Heart right ventricle (tissue), 16 donors: ENCODE results near the gene OR5L1. TPM values are rescaled to one million over a fixed set of nuclear protein-coding genes. Genes with fewer than 3 reads are reported as not detected.

Experiments
- ATAC-seq, 8 donors: fragments of 200-7000 bp; cut with Tn5 transposase; one replicate each; pipeline ENCODE4 v1.9.1; 2020; ENCODE audit warnings: mild to moderate bottlenecking in 8 of 8, moderate library complexity in 8 of 8, moderate number of reproducible peaks in 1 of 8
- DNase-seq, 2 donors: peaks; one replicate each; pipeline ENCODE4 v3.0.0-alpha.2; 2020
- H3K27ac ChIP-seq, 10 donors: fragments of 200-600 bp; sonication (generic) in 2 of 10; one replicate each; pipeline versions ENCODE4 v1.5.0 to v1.8.0; 2020 to 2022; ENCODE audit warnings: mild to moderate bottlenecking in 3 of 10
- H3K27me3 ChIP-seq, 7 donors: fragments of 200-600 bp; one replicate each; pipeline ENCODE4 v1.8.0; 2021 to 2022; ENCODE audit warnings: mild to moderate bottlenecking in 2 of 7
- H3K36me3 ChIP-seq, 9 donors: fragments of 200-600 bp; sonication (generic) in 1 of 9; one replicate each; pipeline versions ENCODE4 v1.5.0 to v1.8.0; 2020 to 2022; ENCODE audit warnings: mild to moderate bottlenecking in 2 of 9
- H3K4me1 ChIP-seq, 9 donors: fragments of 200-600 bp; sonication (generic) in 1 of 9; one replicate each; pipeline versions ENCODE4 v1.5.0 to v1.8.0; 2020 to 2022; ENCODE audit warnings: mild to moderate bottlenecking in 4 of 9
- H3K4me3 ChIP-seq, 10 donors: fragments of 200-600 bp; sonication (generic) in 2 of 10; one replicate each; pipeline versions ENCODE4 v1.5.0 to v1.8.0; 2020 to 2022; ENCODE audit warnings: mild to moderate bottlenecking in 7 of 10, moderate library complexity in 2 of 10
- H3K9me3 ChIP-seq, 11 donors: fragments of 200-600 bp in 10 of 11; sonication (generic) in 2 of 11; one replicate each; pipeline versions ENCODE4 v1.5.0 to v1.8.0; 2013 to 2022; ENCODE audit warnings: mild to moderate bottlenecking in 2 of 11, control low read depth in 1 of 11, moderate library complexity in 1 of 11
- WGBS, 2 donors: extraction: QIAGEN DNeasy Blood & Tissue Kit; methylation state at CpG; one replicate each; pipeline ENCODE4 v1.1.7; 2013; ENCODE audit warnings: inconsistent platforms in 1 of 2; 5-methylcytosine and 5-hydroxymethylcytosine counted together
- intact Hi-C, 10 donors: fragments of 100-400 bp; cut with DNase I; formaldehyde crosslinking; loops; one replicate each; pipeline versions ENCODE4 v1.11.1 to v1.14.2; 2022
- polyA plus RNA-seq, 2 donors: library from polyadenylated mRNA; stranded (reverse); fragments of 200-250 nt; gene quantifications; one replicate each; pipeline ENCODE4 v1.2.3, GENCODE V29; 2013
- total RNA-seq, 10 donors: library from RNA; stranded (reverse); fragmentation: NEBNext Ultra II Directional in 3 of 10; extraction: Animal tissue kit (Norgen Biotek cat#: 25700) in 3 of 10; gene quantifications; one replicate each; pipeline versions ENCODE4 v1.2.1 to v1.2.4, GENCODE V29; 2021 to 2023
- TF ChIP-seq, protein P1 (sequence below), 9 donors: fragments of 200-600 bp; sonication (generic) in 2 of 9; IDR thresholded peaks; one replicate each; pipeline versions ENCODE4 v1.5.0 to v1.8.0; 2021 to 2022; ENCODE audit warnings: antibody characterized with exemption in 9 of 9, mild to moderate bottlenecking in 5 of 9, moderate library complexity in 1 of 9
- donor health status: Arrhythmogenic right ventricular cardiomyopathy.
- donor health status: ischemic (EF 13 %, LVEDD 7.1; RV severe dilation, severe dysfunction).
- donor health status: healthy with polysubstance abuse.
- donor health status: DM: no; HTN: yes; CAD: no.
- donor health status: DM: no; HTN: no; CAD: no.
- donor health status: ischemic (EF 25% LVEDD 6.9; RV normal size, moderate dysfunction).
- donor health status: ischemic (EF 25% LVEDD 5.7; RV mildly dilated, moderate dysfunction).
- donor health status: healthy.
- donor health status: DM: yes; HTN: yes; CAD: no.
- donor health status: Ischemic cardiomyopathy.
- donor health status: ischemic (EF 35%, LVEDD 5.7; RV mildly dilated, moderate dysfunction).
- donor health status: nonischemic (EF 11% LVEDD 7.7; RV severe dilation, severe dysfunction).
- donor health status: DM: yes; HTN: yes; CAD: no.
- donor health status: PGD.
- donor health status: ischemic (EF 29% LVEDD 5.4; RV normal size, mild dysfunction).
- donor health status: nonischemic (EF 23%, LVEDD 6.1; RV moderate dilation, normal function).

The OR5L1 gene
- total and polyA plus RNA-seq, 12 donors, result not detected

DNA sequence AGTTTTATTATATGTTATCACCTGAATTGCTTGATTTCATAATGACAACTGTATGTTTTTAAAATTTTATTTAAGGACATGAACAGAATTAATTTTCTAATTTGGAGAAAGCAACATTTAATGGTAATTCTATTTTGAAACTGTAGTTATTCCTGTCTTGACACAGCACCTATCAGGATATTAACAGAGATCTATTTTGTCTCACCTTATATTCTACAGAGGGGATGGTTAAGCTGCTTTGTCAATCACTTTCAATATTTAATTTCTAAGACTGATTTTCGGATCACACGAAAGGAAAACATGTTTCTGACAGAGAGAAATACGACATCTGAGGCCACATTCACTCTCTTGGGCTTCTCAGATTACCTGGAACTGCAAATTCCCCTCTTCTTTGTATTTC lies 27.3 kb downstream of the OR5L1 start, which contains the start of gene OR5D16:
Gene OR5D16, plus strand, starts transcription at position 301 of the 400 bp plus-strand sequence. Its CDS starts 0 bp downstream, at position 301.
- intact Hi-C loops, result no loop called here
- TF ChIP-seq, protein P1, sequence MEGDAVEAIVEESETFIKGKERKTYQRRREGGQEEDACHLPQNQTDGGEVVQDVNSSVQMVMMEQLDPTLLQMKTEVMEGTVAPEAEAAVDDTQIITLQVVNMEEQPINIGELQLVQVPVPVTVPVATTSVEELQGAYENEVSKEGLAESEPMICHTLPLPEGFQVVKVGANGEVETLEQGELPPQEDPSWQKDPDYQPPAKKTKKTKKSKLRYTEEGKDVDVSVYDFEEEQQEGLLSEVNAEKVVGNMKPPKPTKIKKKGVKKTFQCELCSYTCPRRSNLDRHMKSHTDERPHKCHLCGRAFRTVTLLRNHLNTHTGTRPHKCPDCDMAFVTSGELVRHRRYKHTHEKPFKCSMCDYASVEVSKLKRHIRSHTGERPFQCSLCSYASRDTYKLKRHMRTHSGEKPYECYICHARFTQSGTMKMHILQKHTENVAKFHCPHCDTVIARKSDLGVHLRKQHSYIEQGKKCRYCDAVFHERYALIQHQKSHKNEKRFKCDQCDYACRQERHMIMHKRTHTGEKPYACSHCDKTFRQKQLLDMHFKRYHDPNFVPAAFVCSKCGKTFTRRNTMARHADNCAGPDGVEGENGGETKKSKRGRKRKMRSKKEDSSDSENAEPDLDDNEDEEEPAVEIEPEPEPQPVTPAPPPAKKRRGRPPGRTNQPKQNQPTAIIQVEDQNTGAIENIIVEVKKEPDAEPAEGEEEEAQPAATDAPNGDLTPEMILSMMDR (IDR thresholded peaks at IDR 0.05), result no peak
- Histone ChIP-seq H3K4me1 (no peaks in the 10 kb centered on the region), H3K4me3 (no peak within 1 kb of the TSS), H3K27ac (no peak within 1 kb of the TSS), H3K27me3 (no peaks in the 10 kb centered on the region), H3K36me3 (no peaks in the 10 kb centered on the region), H3K9me3 (peaks cover 0 to 52% (median 0%) of the 10 kb centered on the region in 11 donors)
- ATAC-seq, result no peak
- DNase-seq, result no peak
- 26% methylated on average over 3 of the region's 3 CpGs for WGBS, 2 donors

GRCh38 chr11:55847453-55847852 lies 36.3 kb downstream of the OR5L1 start:
- Histone ChIP-seq H3K27me3 (no peaks in the 10 kb centered on the region), H3K27ac (no peak overlapping the region), H3K4me3 (no peak overlapping the region), H3K36me3 (no peaks in the 10 kb centered on the region), H3K4me1 (no peaks in the 10 kb centered on the region), H3K9me3 (peaks cover 0 to 6% (median 0%) of the 10 kb centered on the region in 11 donors)
- TF ChIP-seq, protein P1 (IDR thresholded peaks at IDR 0.05), result no peak
- WGBS, 2 donors, result 36 to 41% methylated on average over 2 of the region's 2 CpGs
- DNase-seq, result no peak
- ATAC-seq, result no peak
- intact Hi-C loops, result no loop called here

- H3K36me3 ChIP-seq, result no peaks in the 10 kb centered on the region
- TF ChIP-seq, protein P1 (IDR thresholded peaks at IDR 0.05), result no peak
- H3K4me3 ChIP-seq, result no peak overlapping the region
- ATAC-seq (no peak), DNase-seq (no peak)
- intact Hi-C loops, result no loop called here
- no peak overlapping the region for H3K27ac ChIP-seq
- H3K27me3 ChIP-seq, result no peaks in the 10 kb centered on the region
- no peaks in the 10 kb centered on the region for H3K4me1 ChIP-seq
- H3K9me3 ChIP-seq, result no peaks in the 10 kb centered on the region
These were observed 37.9 kb downstream of the OR5L1 start for GRCh38 chr11:55849037-55849436.

- Histone ChIP-seq H3K4me1 (no peaks in the 10 kb centered on the region), H3K4me3 (no peak overlapping the region), H3K27me3 (no peaks in the 10 kb centered on the region), H3K36me3 (no peaks in the 10 kb centered on the region), H3K9me3 (no peaks in the 10 kb centered on the region), H3K27ac (no peak overlapping the region)
- intact Hi-C loops, result no loop called here
- WGBS, 2 donors, result 68 to 73% methylated on average over 1 of the region's 1 CpG
- DNase-seq (no peak), ATAC-seq (no peak)
- TF ChIP-seq, protein P1 (IDR thresholded peaks at IDR 0.05), result no peak
These were observed 41.0 kb downstream of the OR5L1 start for GRCh38 chr11:55852141-55852540.
